NOMO-1 treated with dmso at 0.1 percent for 144 hours (cell line): ENCODE data around the gene EID2.

Experiments
- DNase-seq: peaks from one replicate; lab custom pipeline; 2025; ENCODE audit not compliant: unreplicated experiment; lab: John Stamatoyannopoulos, UW

EID2 gene, protein sequence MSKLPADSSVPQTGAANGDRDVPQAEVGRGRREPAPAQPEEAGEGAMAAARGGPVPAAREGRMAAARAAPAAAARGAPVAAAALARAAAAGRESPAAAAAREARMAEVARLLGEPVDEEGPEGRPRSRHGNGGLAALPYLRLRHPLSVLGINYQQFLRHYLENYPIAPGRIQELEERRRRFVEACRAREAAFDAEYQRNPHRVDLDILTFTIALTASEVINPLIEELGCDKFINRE

DNA sequence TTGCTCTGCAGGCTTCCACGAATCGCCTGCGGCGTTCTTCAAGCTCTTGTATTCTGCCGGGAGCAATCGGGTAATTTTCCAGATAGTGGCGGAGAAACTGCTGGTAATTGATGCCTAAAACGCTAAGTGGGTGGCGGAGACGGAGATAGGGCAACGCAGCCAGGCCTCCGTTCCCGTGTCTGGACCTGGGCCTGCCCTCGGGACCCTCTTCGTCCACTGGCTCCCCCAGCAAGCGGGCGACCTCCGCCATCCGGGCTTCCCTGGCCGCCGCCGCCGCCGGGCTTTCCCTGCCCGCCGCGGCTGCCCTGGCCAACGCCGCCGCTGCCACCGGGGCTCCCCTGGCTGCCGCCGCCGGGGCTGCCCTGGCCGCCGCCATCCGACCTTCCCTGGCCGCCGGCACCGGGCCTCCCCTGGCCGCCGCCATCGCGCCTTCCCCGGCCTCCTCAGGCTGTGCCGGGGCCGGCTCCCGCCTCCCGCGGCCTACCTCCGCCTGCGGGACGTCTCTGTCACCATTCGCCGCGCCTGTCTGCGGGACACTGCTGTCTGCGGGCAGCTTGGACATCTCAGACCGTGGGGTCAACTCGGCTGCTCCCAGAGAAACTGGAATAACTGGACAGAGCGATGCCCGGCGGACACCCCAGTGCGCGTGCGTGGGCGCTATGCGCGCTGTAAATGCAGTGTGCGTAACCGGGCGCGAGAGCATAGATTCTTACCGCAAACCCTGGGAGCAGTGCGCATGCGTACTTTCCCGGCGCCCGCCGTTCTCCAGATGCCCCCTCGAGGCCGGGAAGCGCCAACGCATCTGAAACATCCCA is at the start of gene EID2:
Gene EID2, minus strand, starts transcription at position 644 of the 815 bp plus-strand sequence. Its CDS starts 82 bp downstream, at position 562.
- DNase-seq, result peak; percentile 92

DNA sequence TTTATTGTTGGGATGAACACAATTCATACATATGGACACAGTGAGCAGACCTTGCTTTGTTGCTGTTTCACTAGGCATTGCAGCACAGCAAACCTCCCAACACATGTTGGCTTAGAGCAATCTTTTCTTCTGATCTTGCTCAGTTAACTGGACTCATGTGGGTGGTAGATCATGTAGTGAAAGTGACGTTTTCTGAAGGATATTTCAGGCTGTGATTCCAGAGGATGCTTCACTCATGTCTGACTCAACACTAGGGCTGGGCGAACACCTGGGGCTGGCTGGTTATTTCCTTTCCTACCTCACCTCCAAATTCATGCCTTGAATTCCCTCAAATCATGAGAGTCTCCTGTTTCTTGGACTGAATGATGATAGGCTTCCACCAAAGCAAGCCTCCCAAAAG is 48.1 kb upstream of the EID2 start:
- no peak for DNase-seq

DNA sequence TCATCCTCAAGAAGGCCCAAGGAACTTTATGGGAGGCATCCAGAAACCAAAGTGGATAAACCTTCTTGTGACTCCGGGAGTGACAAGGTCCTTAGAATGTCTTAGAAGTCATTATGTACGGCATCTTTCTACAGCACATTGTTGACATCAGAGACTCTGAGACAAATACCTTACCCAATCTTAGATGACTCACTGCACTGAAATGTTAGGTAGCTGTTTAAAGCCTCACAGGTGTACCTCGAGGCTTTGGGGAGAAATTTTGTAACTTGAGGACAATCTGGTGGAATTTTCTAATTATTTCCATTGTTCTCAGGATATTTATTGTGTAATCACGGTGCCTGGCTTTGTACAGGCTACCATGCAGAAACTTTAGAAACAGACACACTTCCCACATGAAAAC is 47.5 kb upstream of the EID2 start:
- DNase-seq, result no peak

DNA sequence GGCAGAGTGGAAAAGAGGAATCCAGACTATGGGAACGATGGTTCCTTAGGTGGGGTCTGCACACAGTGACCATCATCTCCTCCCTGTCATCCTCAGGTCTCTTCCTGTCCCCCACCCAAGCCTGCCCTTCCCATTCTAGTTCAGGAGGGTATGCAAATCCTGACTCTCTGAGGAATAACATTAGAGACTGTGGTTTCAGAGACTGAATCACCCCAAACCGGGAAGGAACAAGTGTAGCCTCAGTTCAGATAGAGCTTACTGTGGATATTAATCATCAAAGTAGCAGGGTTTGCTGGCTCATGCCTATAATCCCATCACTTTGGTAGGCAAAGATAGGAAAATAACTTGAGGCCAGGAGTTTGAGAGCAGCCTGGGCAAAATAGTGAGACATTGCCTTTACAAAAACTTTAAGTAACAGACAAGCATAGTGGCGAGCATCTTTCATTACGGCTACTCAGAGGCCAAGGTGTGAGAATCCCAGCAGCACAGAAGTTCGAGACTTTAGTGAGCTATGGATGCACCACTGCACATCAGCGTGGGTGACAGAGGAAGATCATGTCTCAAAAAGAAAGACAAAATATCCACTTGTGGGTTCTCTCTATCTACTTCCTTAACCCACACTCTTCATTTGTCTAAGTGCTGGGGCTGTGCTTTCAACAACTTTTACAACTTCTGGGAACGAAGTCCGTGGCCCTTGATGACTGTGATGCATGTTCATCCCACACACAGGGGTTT is 43.1 kb upstream of the EID2 start:
- DNase-seq, result no peak

DNA sequence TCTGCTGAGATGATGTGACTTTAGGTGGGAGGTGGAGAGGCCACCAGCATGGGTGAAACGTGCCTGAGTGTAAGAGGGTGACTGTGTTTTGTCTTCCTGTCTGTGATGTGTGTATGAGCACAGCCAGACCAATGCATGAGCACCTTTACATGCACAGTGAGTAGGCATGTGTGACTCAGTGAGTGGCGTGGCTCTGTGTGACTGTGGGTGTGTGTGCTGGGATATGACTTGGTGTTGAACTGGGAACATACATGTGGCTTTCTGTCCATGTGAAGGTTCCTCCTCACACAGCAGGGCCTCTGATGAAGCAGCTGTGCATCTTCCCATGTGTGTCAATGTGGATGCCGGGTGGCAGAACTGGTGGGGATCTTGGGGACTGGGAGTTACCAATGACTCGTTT is 42.5 kb upstream of the EID2 start:
- no peak for DNase-seq

DNA sequence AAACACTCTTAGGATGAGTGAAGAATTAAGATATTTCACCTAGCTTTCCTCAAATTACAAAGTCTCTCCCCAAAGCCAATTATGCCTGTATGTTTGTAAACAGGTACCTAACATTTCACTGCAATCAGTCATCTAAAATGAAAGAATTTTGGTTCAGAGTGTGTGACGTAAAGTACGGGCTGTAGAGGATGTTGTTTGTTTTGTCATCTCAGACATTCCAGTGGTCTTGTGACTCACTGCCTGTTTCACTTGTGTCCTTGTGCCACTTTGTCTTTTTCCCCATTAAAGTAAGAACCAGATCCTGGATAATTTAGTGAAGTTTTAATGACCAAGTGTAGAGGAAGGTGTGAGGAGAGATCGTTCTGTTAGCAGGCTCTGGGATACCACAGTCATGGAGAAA is 28.6 kb upstream of the EID2 start:
- DNase-seq, result no peak

DNA sequence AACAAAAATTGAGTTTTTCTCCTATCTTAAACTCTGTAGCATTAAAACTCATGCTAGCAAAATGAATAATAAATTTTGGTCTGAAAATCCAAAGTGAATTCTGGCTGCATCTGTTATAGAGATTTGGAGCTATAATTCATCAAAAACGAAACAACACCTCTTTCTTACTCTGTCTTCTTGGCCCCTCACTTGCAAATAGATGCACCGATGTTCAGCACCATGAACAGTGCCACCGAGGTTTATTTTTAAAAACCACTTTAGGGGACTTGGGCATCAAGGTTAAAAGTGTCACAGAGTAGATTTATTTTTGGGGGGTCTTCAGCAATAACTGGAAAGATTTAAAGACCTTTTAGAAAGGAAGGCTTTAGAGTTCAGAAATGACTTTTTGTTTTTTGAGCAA is 26.1 kb upstream of the EID2 start:
- DNase-seq, result no peak

DNA sequence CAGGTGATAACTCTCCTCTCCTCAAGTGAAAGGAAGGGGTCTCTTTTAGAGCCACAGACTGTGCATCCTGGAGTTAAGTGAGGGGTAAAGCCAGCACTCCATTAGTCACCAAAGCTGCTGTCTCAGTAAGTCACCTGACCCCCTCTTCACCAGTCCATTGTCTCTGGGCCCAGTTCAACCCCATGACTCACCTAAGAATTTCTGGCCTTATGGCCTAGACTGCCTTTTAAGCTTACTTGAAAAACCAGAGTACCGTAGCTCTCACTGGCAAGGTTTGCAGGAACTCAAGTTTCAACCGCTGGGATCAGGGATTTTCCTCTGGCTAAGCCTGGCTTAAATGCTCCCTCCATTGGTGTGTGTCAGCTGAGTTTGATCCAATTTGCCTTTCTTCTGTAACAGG is 23.4 kb upstream of the EID2 start:
- DNase-seq, result no peak

DNA sequence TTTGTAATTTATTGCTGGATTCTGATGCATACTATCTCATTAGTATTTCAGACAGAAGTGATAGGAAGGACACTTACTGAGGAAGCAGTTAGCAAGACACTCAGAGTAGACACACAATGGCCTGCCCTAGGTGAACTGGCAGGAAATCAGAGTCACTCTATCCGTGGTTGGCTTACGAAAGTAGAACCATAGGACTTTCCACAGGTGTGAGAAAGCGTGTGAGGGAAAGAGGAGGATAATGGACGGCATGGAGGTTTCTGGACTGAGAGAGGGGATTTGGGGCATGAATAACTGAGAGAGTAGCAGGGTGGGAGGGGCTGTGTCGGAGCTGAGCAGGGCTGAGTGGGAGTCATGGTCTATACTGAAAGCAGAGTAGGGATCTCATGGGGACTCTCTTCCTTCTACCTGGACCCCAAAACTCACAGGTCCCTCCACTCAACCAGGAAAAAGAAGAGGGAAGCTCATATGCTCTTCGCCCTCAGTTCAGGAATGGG is 18.7 kb upstream of the EID2 start:
- no peak for DNase-seq

DNA sequence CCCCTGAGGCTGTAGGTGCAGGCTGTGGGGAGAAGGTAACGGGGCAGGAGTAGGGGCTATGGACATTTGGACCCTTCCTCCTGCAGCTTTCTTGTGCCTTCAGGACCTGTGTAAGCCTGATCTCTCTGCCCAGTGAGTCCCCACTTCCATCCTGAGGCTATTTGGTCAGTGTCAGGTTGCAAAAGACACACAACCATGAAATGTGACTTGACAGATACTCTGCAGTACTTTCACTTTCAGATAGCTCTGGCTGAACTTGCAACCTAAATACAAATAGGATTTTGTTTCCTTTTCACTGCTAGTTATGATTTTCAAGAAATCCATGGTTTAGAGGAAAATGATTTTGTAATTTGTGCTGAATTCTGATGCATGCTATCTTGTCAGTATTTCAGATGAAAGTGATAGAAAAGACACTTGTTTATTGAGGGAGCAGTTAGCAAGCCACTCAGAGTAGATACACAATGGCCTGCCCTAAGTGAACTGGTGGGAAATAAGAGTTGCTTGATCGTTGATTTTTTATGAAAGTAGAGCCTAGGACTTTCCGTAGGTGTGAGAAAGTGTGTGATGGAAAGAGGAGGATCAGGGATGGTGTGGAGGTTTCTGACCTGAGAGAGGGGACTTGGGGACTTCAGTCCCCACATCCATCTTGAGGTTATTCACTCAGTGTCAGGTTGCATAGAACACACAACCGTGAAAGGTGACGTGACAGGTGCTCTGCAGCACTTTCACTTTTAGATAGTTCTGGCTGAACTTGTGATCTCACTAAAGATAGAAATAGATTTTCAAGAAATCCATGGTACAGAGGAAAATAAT is 18.1 kb upstream of the EID2 start:
- no peak for DNase-seq

DNA sequence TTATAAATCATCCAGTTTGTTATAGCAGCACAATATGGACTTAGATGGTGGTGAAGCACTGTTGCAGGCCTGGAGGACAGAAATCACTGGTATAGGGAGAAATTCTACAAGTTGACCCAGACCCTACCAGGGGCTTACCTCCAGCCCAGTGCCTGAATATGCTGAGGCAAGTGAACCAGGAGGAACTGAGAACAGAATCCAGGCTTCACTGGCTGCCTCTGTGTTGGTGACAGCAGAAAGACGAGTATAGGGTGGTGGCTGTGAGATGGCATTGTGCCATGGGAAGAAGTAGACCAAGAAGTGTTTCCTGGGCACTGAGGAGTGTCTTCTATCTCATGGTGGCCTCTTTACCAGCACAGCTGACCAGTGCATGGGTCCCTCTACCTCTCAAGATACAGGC is 15.9 kb upstream of the EID2 start:
- no peak for DNase-seq

DNA sequence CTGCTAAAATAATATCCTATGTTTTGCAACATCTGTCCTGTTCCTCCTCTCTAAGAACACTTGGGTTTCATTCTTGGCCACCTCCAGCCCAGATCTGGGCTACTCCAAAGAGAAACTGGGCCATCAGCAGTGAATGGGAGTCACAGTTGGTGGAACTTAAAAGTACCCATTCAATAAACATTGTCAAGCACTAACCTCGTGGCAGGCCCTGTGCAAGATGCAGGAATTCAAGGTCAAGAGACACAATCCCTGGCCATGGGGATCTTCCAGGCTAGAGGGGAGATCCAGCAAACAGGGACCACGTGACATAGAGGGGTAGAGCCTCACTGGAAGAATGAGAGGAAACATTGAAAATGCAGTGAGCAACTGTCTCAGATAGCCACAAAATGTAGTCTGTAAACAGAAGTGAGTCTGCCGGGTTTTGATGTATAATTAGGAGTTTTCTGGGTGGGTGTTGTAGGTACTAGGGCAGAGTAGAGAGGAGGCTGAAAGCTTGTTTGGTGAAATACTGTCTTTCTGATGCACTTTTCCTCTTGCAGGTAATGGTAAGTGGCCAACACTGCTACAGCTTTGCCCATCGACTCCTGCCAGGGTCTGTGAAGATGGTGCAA is 14.8 kb upstream of the EID2 start:
- no peak for DNase-seq

DNA sequence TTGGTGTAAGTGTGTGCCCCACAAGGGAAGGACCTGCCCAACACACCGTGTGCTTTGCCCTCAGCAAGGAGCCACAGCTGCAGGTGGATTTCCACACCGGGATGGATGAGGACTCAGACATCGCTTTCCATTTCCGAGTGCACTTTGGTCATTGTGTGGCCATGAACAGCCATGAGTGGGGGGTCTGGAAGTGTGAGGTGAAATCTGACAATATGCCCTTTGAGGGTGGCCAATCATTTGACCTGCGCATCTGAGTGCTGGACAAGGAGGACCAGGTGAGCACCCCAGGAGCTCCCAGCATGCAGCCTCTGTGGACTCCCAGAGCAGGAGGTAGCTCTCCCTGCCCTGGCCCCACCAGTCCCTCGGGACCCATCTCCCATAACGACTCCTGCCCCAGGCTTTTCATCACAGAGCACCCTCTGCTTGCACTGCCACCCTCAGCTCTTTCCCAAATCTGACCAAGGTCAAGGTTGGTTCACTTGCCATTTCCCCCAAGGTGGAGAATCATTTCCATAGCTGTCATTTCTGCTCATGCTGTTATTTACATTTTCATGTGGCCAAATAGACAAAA is 13.2 kb upstream of the EID2 start:
- DNase-seq, result no peak

DNA sequence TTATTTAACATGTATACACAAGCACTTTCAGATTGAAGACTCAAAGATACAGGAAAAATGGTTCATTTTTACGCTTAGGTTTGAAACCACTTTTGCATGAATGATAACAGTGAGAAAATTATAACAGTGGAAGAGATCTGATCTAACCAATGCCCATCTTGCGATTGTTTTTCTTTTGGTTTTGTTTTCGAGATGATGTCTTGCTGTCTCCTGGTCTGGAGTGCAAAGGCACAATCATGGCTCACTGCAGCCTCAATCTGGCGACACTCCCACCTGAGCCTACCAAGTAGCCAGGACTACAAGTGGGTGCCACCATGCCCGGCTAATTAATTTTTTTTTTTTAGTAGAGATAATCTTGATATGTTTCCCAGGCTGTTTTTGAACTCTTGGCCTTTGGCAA is 10.2 kb upstream of the EID2 start:
- no peak for DNase-seq

DNA sequence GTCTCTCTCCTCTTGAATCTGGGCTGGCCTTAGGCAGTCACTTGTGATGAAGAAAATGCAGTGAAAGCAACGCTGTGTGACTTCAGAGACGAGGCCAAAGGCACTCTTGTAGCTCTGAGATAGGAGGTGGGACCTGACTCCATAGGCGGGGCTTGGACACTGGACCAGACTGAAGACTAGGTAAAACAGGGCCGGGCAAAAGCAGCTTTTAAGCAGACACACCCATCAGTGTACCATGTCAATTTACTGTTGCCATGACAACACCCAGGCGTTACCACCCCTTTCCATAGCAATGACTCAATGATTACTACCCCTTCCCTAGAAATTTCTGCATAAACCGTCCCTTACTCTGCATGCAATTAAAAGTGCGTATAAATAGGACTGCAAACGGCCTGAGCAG is 6.6 kb upstream of the EID2 start:
- DNase-seq, result no peak

DNA sequence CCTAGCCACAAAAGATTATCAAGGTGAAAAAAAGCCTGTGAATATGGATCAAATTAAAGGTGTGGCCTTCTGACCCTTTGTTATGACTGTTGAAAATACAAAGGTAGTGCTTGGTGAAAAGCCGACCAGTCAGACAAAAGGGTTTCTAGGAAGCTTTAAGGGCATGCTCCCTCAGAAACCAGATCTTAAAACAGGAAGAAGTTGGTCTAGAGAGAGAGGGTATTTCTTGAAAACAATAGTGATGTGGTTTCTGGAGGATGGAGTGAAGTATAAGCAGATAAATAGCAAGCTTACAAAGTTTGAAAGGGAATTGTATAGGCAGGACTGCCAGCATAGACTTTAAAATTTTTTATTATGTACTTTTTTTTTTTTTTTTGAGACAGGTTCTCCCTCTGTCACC is 5.0 kb upstream of the EID2 start:
- DNase-seq, result no peak

DNA sequence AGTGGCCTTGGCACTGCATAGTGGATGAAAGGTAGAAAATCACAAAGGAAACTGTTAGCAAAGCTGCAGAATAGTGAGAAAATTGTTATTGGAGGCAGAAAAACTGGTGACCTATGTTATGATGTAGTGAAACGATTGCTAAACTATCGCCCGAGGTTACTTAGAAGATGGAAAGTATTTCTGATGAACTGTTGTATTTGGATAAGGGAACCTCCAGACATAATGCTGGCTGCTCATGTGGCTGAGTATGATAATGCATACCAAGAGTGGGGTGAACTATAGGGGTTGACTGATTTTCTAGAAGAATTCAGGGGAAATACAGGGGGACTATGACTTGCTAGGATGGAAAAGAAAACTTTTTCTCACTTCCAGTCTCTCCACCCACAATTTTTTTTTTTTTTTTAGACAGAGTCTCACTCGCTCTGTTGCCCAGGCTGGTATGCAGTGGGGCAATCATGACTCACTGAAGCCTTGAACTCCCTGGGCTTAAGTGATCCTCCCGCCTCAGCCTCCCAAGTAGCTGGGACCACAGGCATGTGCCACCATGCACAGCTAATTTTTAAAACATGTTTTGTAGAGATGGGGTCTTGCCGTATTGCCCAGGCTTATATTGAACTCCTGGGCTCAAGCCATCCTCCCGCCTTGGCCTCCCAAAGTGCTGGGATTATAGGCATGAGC is 4.4 kb upstream of the EID2 start:
- DNase-seq, result no peak

DNA sequence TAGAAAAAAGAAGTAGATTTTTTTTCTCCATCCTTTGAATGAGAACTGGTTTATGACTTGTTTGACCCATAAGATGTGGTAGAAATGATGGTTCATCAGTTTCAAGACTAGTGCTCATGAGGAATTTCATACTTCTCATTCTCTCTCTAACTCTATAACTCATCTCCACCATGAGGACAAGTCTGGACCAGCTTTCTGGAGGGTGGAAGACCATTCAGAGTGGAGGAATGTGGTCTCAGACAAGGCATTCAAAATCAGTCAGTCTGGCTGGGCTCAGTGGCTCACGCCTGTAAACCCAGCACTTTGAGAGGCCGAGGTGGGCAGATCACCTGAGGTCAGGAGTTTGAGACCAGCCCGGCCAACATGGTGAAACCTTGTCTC is 3.5 kb upstream of the EID2 start:
- no peak for DNase-seq

DNA sequence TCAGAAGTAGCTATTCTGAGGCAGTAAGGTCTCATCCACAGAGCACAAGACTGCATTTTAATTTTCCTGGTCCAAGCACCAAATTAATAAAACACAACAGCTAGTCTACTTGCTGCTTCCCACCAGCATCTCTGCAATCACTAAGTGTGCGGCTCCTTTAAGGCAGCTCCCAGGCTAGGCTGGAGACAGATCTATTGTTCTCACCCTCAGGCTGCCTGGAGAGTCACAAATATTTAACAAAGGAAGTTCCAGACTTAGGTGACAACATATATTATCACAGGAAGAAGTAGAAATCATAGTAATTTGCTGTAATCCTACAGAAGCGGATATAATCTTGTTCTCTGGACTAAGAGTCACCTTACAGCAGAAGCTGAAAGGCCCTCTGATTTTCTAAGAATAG is 2.2 kb upstream of the EID2 start:
- no peak for DNase-seq

DNA sequence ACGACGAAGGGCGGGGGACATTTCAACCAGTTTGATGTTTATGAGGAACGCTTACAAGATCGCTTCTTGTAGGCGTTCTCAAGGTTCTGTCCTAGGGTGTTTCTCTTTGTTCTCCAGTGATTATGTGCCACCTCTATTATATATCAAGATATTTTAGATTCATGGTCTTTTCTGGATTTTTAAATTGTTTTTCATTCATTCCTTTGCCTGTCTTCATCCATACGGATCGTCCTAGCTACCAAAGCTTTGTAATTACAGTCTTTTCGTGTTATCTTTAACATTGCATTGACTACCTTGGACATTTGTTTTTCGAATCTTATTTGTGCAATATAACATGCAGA is 342 bp upstream of the EID2 start:
- no peak for DNase-seq
